Testis (tissue), 3 donors: ENCODE data around the gene PHLPP1. TPM values are rescaled to one million over a fixed set of nuclear protein-coding genes. Genes with fewer than 3 reads are reported as not detected.

Experiments
- DNase-seq: peaks from one replicate; pipeline ENCODE4 v3.0.0-alpha.2; 2019
- H3K27ac ChIP-seq, 2 donors: fragments of 200-600 bp; sonication (generic); one replicate each; pipeline ENCODE4 v1.5.1; 2019
- H3K27me3 ChIP-seq: fragments of 200-600 bp; sonication (generic); one replicate; pipeline ENCODE4 v1.5.1; 2019
- H3K36me3 ChIP-seq: fragments of 200-600 bp; sonication (generic); one replicate; pipeline ENCODE4 v1.5.1; 2017; ENCODE audit warnings: low read depth; ENCODE audit errors: missing control alignments
- H3K4me1 ChIP-seq: fragments of 200-600 bp; sonication (generic); one replicate; pipeline ENCODE4 v1.5.1; 2019
- H3K4me3 ChIP-seq, 2 donors: fragments of 200-600 bp; sonication (generic); one replicate each; pipeline ENCODE4 v1.5.1; 2017 to 2019
- H3K9me3 ChIP-seq: fragments of 200-600 bp; sonication (generic); one replicate; pipeline ENCODE4 v1.5.1; 2017
- POLR2A ChIP-seq: fragments of 450-650 bp; IDR thresholded peaks from one replicate; pipeline ENCODE4 v1.6.1; 2017; ENCODE audit warnings: antibody characterized with exemption, mild to moderate bottlenecking, moderate library complexity
- WGBS, 2 donors: methylation state at CpG; one replicate each; pipeline ENCODE4 v1.1.5; 2018; 5-methylcytosine and 5-hydroxymethylcytosine counted together
- intact Hi-C: fragments of 100-400 bp; cut with DNase I; formaldehyde crosslinking; loops from one replicate; pipeline ENCODE4 v1.15.1; 2023; ENCODE audit warnings: low total_unique reads
- polyA plus RNA-seq: library from polyadenylated mRNA; stranded (reverse); fragments of 350-450 nt; fragmentation: Illumina TruSeq; extraction: RNeasy Lipid Tissue Mini Kit (QIAGEN cat#74804); gene quantifications from one replicate; pipeline ENCODE4 v1.2.3, GENCODE V29; 2014; ENCODE audit warnings: low read depth, low replicate concordance; ENCODE audit not compliant: insufficient read depth
- total RNA-seq, 2 donors: library from RNA; depleted of rRNA; stranded (reverse); fragments of >200 nt; gene quantifications; one replicate each; pipeline ENCODE4 v1.2.3, GENCODE V29; 2016
- TF ChIP-seq, protein P1 (sequence below), 3 experiments: fragments of 450-650 bp in 2 of 3; fragments of 200-600 bp in 1 of 3; sonication (generic) in 1 of 3; IDR thresholded peaks; one replicate each; pipeline ENCODE4 v1.5.1; 2016 to 2019; ENCODE audit warnings: antibody characterized with exemption in 3 of 3, mild to moderate bottlenecking in 2 of 3, moderate library complexity in 1 of 3

Gene PHLPP1
- total and polyA plus RNA-seq, 3 donors from 2014 or later: 31.5 to 60.1 (median 50.5) TPM

DNA sequence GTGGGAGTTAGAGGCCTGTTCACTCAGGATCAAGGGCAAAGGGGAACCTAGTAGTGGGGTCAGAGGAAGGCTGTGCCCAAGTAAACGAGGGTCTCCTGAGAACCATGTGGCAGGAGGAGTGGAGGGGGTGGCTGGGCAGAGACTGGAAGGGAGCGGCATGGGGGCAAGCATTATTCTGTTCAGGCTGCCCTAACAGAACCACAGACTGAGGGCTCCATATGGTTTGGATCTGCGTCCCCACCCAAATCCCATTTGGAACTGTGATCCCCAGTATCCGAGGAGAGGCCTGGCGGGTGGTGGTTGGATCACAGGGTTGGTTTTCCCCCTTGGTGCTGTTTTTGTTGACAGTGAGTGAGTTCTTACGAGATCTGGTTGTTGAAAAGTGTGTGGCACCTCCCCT lies 287.0 kb downstream of the PHLPP1 start:
- peaks cover 15% of the 10 kb centered on the region for H3K4me1 ChIP-seq
- DNase-seq: peak; percentile 6
- H3K27me3 ChIP-seq: no peaks in the 10 kb centered on the region
- no peaks in the 10 kb centered on the region for H3K36me3 ChIP-seq
- TF ChIP-seq, protein P1, sequence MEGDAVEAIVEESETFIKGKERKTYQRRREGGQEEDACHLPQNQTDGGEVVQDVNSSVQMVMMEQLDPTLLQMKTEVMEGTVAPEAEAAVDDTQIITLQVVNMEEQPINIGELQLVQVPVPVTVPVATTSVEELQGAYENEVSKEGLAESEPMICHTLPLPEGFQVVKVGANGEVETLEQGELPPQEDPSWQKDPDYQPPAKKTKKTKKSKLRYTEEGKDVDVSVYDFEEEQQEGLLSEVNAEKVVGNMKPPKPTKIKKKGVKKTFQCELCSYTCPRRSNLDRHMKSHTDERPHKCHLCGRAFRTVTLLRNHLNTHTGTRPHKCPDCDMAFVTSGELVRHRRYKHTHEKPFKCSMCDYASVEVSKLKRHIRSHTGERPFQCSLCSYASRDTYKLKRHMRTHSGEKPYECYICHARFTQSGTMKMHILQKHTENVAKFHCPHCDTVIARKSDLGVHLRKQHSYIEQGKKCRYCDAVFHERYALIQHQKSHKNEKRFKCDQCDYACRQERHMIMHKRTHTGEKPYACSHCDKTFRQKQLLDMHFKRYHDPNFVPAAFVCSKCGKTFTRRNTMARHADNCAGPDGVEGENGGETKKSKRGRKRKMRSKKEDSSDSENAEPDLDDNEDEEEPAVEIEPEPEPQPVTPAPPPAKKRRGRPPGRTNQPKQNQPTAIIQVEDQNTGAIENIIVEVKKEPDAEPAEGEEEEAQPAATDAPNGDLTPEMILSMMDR (IDR thresholded peaks at IDR 0.05): no peak
- no peak for TF ChIP-seq POLR2A
- 94 to 95% methylated on average over 6 of the region's 6 CpGs for WGBS, 2 donors
- no peak overlapping the region for H3K27ac ChIP-seq
- no peaks in the 10 kb centered on the region for H3K9me3 ChIP-seq
- H3K4me3 ChIP-seq: no peak overlapping the region
- intact Hi-C loops: loop anchor here (10.0 kb wide), 1 partner anchor 422 kb away; the partner anchor contains the start of gene VPS4B

DNA sequence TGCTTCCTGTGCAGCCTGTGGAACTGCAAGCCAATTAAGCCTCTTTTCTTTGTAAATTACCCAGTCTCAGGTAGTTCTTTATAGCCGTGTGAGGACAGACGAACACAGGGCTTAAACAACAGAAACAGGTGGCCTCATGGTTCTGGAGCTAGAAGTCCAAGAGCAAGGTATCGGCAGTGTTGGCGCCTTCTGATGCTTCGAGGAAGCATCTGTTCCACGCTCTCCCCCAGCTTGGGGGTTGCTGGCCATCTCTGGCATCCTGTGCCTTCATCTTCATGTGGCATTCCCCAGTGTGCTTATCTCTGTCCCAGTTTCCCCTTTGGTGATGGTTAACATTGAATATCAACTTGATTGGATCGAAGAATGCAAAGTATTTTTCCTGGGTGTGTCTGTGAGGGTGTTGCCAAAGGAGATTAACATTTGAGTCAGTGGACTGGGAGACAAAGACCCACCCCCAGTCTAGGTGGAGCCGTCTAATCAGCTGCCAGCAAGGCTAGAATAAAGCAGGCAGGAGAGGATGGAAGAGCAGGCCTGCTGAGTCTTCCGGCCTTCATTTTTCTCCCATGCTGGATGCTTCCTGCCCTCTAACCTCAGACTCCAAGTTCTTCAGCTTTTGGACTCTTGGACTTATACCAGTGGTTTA lies 287.6 kb downstream of the PHLPP1 start:
- Histone ChIP-seq H3K4me3 (no peak overlapping the region), H3K36me3 (no peaks in the 10 kb centered on the region), H3K9me3 (no peaks in the 10 kb centered on the region), H3K4me1 (peaks cover 15% of the 10 kb centered on the region), H3K27ac (no peak overlapping the region), H3K27me3 (no peaks in the 10 kb centered on the region)
- WGBS, 2 donors: 81 to 90% methylated on average over 9 of the region's 9 CpGs
- intact Hi-C loops: loop anchor here (10.0 kb wide), 1 partner anchor 422 kb away; the partner anchor contains the start of gene VPS4B
- DNase-seq: no peak
- TF ChIP-seq, protein P1 (IDR thresholded peaks at IDR 0.05): no peak
- TF ChIP-seq POLR2A: no peak

DNA sequence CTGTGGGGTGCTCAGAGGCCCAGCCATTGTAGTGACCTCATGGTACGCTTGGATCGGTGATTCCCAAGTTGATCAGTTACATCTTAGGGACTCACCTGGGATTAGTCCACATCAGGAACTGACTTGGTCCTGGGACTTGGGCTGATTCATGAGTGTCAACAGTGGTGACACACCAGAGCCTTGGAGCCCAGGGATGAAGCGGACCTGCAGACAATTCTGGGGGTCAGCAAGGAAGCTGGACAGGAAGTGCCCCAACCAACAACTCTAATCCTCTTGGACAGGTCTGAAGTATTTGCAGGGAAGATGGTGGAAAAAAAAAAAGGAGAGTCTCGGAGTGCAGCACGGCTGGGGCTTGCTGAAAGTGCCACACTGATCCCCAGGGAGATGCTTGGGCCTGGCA lies 288.6 kb downstream of the PHLPP1 start:
- Histone ChIP-seq H3K4me1 (peaks cover 10% of the 10 kb centered on the region), H3K9me3 (no peaks in the 10 kb centered on the region), H3K27ac (no peak overlapping the region), H3K36me3 (no peaks in the 10 kb centered on the region), H3K4me3 (no peak overlapping the region), H3K27me3 (no peaks in the 10 kb centered on the region)
- no peak for DNase-seq
- 95 to 98% methylated on average over 5 of the region's 5 CpGs for WGBS, 2 donors
- intact Hi-C loops: loop anchor here (10.0 kb wide), 1 partner anchor 421 kb away; the partner anchor contains the start of gene VPS4B
- TF ChIP-seq POLR2A: no peak
- TF ChIP-seq, protein P1 (IDR thresholded peaks at IDR 0.05): no peak

DNA sequence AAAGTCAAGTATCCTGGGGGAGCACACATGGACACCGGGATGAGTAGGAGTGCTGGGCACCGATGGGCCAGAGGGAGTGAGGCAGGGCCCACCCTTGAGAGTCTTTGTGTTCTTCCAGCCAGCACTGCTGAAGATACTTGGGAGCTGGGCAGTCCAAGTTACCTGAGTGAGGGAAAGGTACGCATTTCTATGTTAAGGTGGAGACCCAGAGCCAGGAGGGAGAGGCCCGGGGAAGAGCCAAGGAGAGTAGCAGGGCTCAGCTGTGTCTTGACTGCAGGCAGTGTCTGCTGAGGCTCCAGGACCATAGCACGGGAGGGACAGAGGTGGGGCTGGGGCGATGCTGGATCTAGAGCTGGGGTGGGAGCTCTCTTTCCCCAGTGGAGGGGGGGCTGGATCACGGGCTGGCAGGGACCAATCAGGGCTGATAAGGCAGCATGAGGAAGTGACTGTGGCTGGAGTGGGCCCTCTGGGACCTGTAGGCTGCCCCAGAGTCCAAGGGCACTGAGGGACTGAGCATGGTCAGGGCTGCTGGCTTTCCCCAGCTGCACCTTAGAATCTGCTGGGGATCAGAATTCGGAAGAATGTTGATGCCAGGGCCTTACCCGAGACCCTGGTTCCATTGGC lies 289.2 kb downstream of the PHLPP1 start:
- peaks cover 6% of the 10 kb centered on the region for H3K4me1 ChIP-seq
- no peaks in the 10 kb centered on the region for H3K36me3 ChIP-seq
- intact Hi-C loops: loop anchor here (10.0 kb wide), 1 partner anchor 420 kb away; the partner anchor contains the start of gene VPS4B
- H3K27me3 ChIP-seq: no peaks in the 10 kb centered on the region
- no peak for TF ChIP-seq POLR2A
- TF ChIP-seq, protein P1 (IDR thresholded peaks at IDR 0.05): no peak
- peak; percentile 6 for DNase-seq
- 80 to 93% methylated on average over 9 of the region's 9 CpGs for WGBS, 2 donors
- H3K9me3 ChIP-seq: no peaks in the 10 kb centered on the region
- H3K27ac ChIP-seq: no peak overlapping the region
- no peak overlapping the region for H3K4me3 ChIP-seq
